Omental fat pad (tissue), 4 donors: ENCODE measurements around the gene KCNAB1. TPM values are rescaled to one million over a fixed set of nuclear protein-coding genes. Genes with fewer than 3 reads are reported as not detected.

Source experiments
- ATAC-seq: fragments of 150-250 bp; one replicate; pipeline ENCODE4 v1.9.1; 2016; ENCODE audit warnings: mild to moderate bottlenecking, moderate library complexity; ENCODE audit not compliant: low FRiP score
- DNase-seq: peaks from one replicate; pipeline ENCODE4 v3.0.0-alpha.2; 2019; ENCODE audit warnings: low spot score
- total RNA-seq, 4 donors: library from RNA; depleted of rRNA; stranded (reverse); fragments of >200 nt; gene quantifications; one replicate each; pipeline ENCODE4 v1.1.0, GENCODE V29; 2016
- TF ChIP-seq, protein P1 (sequence below), 3 donors: fragments of 450-650 bp; IDR thresholded peaks; one replicate each; pipeline ENCODE4 v1.5.1; 2016 to 2017; ENCODE audit warnings: antibody characterized with exemption in 3 of 3, mild to moderate bottlenecking in 3 of 3, moderate library complexity in 2 of 3

Gene KCNAB1
- total RNA-seq, 4 donors from 2014 or later, result 2.2 to 12.6 (median 5.7) TPM

DNA sequence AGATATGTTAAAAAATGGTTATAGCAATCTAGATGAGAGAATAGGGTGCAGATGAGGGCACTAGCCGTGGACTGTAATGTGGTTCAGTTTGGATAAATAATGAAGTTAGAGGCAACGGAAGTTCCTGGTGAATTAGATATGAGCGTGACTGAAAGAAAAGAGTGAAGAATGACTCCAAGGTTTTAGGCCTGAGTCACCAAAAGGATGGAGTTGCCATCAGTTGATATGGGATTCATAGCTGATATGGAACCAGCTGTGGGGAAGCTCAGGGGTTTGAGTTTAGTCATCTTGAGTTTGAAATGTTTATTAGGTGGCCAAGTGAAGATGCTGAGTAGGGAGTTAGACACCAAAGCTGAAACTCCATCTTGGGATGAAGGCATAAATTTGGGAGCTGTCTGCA lies 368.4 kb downstream of the KCNAB1 start:
- DNase-seq, result no peak
- ATAC-seq, result no peak
- TF ChIP-seq, protein P1, sequence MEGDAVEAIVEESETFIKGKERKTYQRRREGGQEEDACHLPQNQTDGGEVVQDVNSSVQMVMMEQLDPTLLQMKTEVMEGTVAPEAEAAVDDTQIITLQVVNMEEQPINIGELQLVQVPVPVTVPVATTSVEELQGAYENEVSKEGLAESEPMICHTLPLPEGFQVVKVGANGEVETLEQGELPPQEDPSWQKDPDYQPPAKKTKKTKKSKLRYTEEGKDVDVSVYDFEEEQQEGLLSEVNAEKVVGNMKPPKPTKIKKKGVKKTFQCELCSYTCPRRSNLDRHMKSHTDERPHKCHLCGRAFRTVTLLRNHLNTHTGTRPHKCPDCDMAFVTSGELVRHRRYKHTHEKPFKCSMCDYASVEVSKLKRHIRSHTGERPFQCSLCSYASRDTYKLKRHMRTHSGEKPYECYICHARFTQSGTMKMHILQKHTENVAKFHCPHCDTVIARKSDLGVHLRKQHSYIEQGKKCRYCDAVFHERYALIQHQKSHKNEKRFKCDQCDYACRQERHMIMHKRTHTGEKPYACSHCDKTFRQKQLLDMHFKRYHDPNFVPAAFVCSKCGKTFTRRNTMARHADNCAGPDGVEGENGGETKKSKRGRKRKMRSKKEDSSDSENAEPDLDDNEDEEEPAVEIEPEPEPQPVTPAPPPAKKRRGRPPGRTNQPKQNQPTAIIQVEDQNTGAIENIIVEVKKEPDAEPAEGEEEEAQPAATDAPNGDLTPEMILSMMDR (IDR thresholded peaks at IDR 0.05), result no peak

DNA sequence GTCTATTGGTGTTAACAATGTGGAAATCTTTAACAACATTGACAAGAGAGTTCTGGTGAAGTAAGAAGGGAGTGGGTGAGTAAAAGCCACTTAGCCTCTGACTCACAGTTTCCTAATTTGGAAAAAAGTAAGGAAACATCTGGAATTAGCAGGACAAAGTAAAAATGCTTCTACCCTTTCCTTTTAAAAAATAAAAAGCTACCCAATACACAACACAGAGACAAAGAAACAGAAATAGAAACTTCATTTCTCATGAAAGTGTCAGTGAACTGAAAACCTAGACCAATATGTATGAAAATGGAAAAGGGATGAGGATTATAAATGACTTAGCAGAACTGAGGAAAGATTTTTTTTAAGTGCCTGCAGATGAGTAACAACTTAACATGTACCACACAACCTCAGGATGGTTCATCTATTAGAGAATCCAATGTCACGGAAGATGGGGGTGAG lies 369.1 kb downstream of the KCNAB1 start:
- no peak for ATAC-seq
- DNase-seq, result no peak
- TF ChIP-seq, protein P1 (IDR thresholded peaks at IDR 0.05), result no peak

DNA sequence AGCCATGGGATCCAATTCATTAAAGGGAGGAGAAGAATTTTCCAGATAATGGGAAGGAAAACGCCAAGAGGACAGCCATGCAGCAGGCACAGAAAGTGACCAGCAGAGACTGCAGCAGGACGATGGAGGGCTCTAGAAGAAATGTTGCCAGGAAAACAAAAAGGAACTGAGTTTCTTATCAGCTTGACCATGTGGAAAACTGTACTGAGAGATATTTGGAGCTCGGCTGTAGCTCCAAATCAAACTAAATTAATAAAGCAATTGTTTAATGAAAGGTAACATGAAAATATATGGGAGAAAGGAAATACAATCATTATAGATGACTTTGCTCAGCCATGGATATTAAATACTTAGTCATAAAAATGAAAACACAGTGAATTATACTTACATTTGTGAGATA lies 370.8 kb downstream of the KCNAB1 start:
- TF ChIP-seq, protein P1 (IDR thresholded peaks at IDR 0.05), result no peak
- no peak for ATAC-seq
- no peak for DNase-seq

DNA sequence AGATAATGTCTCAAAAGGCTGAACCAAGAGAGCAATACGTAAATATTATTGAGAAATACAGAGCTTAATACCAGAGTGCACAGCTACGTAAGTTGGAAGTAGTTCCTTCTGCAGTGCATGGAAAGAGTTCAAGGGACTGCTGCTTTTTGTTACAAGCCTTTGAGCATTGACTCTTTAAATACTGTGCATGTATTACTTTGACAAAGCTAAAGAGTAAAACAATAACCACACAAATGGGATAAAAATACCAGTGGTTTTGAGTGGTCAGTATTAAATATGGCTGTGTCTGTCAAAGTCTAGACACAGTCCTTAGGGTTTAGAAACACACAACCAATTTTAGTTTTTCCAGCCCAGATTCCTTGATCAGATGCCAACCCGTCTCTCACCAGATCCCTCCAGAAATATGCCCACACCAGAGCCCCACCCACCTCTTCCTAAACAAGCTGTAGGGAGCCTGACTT lies 372.5 kb downstream of the KCNAB1 start:
- no peak for DNase-seq
- ATAC-seq, result no peak
- TF ChIP-seq, protein P1 (IDR thresholded peaks at IDR 0.05), result no peak

DNA sequence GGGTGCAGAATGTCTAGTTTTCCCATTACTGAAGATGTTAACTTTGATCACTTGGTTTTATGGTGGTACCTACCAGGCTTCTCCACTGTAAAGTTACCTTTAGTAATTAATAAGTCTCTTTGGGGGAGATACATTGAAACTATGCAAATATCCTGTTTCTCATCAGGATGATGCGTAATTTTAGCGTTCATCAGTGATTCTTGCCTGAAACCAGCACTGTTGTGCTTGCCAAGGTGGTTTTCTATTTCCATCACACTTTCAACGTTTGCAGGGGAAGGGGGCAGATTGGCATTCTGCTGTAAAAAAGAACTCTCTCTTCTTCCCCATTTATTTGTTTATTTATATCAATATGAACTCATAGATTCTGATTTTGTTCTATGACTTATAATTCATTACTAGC lies 373.5 kb downstream of the KCNAB1 start:
- TF ChIP-seq, protein P1 (IDR thresholded peaks at IDR 0.05), result no peak
- DNase-seq (no peak), ATAC-seq (no peak)

DNA sequence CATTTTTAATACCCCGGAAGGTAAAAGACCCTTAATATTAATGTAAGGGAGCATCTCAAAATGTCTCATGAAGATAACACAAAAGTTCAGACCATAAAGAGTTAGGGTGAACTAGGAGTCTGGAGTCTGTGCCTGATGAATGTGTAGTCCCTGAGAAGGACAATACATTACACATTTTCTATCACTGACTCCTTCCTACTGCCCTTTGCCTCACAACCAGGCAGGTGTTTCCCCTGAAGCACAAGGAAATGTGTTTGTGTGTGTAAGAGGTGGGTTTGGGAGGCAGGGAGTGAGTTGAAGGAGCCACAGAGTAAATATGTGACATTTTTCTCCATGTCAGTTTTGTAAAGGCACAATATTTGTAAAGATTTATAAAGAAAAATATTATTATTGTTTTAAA lies 375.4 kb downstream of the KCNAB1 start:
- ATAC-seq, result no peak
- TF ChIP-seq, protein P1 (IDR thresholded peaks at IDR 0.05), result no peak
- no peak for DNase-seq

DNA sequence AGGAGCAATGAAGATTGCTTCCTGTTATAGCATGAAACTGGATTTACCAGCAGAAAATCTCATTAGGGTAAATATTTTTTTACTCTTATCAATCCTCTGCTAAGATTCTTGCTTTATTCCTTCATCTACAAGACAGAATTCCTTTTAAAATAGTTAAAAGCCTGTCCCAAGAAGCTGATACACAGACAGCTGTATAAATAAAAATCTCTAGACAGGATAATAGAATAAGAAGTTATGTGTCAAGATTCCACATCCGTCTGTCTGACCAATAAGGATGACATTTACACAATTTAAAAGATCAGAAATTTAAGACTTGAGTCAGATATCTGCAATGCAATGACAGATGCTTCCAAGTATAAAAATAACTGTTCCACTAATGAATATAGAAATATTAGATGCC lies 376.9 kb downstream of the KCNAB1 start:
- TF ChIP-seq, protein P1 (IDR thresholded peaks at IDR 0.05), result no peak
- ATAC-seq, result no peak
- DNase-seq, result no peak
